NCI-H2107 treated with DMSO at 0.1 percent for 48 hours (cell line): ENCODE data around the gene CELSR2.

Source experiments
- DNase-seq: peaks from one replicate; lab custom pipeline; 2025; ENCODE audit not compliant: unreplicated experiment; lab: John Stamatoyannopoulos, UW

The CELSR2 gene

DNA sequence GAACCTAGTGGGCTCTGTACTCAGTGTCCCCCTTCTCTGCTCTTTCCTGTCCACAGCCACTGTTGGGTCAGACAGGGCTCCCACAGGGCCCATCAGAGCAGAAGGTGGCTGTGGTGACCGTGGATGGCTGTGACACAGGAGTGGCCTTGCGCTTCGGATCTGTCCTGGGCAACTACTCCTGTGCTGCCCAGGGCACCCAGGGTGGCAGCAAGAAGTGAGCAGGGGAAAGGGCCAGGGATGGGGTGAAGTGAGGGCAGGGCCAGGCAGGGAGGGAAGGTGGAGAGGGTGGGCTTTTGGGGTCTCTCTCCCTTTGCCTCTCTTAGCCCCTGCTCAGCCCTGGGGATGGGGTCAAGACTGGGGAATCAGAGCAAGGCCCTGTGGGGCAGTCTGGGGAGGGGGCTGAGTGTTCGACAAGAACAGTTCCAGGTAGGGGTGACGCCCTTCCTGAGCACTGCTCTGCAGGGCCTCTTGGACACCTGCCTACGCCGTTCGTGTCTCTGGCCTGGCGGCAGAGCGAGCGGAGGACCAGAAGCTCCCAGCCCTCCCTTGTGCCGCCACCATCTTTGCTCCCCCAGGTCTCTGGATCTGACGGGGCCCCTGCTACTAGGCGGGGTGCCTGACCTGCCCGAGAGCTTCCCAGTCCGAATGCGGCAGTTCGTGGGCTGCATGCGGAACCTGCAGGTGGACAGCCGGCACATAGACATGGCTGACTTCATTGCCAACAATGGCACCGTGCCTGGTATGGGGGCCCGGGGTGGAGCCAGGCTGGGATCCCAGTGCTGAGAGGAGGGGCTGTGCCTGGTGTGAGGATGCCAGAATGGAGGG, 13.1 kb downstream of the CELSR2 start:
- no peak for DNase-seq

DNA sequence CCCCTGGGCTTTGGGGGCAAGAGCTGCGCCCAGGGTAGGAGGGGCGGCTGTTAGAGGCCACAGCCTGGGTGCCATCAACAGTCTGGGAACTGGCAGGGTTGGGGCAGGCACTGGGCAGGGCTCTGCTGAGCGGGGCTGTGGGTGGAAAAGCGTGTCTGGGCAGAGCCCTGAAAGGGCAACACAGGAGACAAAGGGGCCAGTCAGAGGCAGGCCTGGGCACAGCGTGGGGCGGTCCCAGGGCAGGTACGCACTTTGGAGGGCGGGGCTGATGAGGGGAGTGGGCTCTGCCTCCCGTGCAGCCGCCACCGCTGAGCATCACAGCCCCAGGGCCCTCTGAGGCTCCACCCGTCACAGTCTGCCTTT, 13.9 kb downstream of the CELSR2 start:
- no peak for DNase-seq

DNA sequence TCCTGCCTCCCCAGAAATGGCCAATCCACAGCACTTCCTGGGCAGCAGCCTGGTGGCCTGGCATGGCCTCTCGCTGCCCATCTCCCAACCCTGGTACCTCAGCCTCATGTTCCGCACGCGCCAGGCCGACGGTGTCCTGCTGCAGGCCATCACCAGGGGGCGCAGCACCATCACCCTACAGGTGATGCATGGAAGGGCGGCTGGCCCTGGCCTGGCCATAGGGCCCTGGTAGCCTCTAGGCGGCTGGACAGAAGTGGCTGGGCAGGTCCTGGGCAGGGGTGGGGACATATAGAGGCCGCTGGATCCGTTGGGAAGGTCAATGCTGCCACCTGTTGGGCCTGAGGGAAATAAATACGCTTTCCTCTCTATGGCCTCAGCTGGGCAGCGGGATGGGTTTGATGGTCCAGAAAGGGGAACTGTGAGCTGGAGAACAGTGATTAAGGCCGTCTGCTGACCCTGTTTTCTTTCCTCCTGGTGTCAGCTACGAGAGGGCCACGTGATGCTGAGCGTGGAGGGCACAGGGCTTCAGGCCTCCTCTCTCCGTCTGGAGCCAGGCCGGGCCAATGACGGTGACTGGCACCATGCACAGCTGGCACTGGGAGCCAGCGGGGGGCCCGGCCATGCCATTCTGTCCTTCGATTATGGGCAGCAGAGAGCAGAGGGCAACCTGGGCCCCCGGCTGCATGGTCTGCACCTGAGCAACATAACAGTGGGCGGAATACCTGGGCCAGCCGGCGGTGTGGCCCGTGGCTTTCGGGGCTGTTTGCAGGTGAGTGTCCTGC, 14.4 kb downstream of the CELSR2 start:
- peak; percentile 9 for DNase-seq

DNA sequence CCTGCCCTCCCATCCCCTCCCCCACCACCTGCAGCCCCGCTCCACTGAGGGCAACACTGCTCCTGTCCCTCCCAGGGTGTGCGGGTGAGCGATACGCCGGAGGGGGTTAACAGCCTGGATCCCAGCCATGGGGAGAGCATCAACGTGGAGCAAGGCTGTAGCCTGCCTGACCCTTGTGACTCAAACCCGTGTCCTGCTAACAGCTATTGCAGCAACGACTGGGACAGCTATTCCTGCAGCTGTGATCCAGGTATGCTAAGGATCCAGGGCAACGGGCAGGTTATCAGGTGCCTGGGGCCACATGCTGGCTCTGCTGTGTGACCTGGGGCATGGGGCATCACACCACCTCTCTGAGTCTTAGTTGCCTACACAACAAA, 15.0 kb downstream of the CELSR2 start:
- no peak for DNase-seq

DNA sequence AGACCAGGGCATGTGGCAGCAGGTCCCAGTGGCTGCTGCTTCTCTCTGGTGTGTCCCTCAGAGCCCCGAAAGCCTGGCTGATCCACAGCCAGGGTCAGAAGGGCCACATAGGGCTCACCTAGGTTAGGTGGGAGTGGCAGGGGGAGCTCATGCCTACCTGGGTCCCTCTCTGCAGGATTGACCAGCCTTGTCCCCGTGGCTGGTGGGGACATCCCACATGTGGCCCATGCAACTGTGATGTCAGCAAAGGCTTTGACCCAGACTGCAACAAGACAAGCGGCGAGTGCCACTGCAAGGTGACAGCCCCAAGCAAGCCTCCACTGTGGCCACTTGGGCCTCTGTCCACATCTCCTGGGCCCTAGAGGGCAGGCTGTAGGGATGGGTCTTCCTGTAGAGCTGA, 15.7 kb downstream of the CELSR2 start:
- DNase-seq: no peak

DNA sequence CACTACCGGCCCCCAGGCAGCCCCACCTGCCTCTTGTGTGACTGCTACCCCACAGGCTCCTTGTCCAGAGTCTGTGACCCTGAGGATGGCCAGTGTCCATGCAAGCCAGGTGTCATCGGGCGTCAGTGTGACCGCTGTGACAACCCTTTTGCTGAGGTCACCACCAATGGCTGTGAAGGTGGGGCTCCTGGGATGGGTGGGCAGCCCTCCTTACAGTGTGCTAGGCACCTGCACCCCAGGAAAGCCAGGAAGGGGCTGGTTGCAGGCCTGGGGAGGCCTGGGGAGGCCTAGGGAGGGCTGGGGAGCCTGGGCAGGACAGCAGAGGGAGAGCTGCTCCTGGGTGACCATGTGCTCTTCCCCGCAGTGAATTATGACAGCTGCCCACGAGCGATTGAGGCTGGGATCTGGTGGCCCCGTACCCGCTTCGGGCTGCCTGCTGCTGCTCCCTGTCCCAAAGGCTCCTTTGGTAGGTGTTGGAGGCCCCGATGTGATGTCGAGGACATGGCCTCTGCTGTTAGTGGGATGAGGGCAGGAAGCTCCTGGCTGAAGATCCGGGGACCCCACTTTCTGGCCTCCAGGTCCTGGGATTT, 16.5 kb downstream of the CELSR2 start:
- DNase-seq: no peak

DNA sequence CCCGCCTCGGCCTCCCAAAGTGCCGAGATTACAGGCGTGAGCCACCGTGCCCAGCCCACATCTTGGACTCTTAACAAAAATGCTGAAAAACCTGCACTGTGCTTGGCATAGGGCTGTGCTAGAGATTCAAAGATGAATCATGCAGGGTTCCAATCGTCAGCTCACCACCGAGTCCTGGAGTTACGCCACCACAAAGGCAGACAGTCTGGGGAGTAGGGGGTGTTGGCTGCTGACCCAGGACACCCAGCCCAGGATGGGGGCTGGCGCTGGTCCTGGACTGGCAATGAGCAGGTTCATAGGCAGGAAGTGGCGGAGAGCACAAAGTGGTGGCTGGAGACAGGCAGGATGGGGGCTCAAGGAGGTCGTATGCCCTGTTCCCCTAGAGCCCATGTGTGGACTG, 17.6 kb downstream of the CELSR2 start:
- DNase-seq: no peak

DNA sequence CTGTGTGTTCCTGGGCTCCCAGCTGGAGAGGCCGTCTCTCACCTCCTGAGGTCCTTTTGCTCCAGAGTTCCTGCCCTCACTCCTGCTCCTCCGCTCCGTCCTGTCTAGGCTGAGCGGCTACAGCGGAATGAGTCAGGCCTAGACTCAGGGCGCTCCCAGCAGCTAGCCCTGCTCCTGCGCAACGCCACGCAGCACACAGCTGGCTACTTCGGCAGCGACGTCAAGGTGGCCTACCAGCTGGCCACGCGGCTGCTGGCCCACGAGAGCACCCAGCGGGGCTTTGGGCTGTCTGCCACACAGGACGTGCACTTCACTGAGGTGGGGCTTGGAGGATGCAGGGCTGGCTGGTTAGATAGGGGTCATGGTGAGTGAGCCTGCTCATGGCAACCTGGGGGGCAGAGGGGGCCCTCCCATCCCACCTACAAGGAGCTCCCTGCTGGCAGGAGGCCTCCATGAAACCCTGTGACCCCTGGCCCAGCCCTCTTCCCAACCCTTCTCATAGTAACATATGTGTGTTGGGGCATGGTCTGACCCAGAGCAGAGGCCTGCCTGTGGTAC, 18.5 kb downstream of the CELSR2 start:
- DNase-seq: no peak

DNA sequence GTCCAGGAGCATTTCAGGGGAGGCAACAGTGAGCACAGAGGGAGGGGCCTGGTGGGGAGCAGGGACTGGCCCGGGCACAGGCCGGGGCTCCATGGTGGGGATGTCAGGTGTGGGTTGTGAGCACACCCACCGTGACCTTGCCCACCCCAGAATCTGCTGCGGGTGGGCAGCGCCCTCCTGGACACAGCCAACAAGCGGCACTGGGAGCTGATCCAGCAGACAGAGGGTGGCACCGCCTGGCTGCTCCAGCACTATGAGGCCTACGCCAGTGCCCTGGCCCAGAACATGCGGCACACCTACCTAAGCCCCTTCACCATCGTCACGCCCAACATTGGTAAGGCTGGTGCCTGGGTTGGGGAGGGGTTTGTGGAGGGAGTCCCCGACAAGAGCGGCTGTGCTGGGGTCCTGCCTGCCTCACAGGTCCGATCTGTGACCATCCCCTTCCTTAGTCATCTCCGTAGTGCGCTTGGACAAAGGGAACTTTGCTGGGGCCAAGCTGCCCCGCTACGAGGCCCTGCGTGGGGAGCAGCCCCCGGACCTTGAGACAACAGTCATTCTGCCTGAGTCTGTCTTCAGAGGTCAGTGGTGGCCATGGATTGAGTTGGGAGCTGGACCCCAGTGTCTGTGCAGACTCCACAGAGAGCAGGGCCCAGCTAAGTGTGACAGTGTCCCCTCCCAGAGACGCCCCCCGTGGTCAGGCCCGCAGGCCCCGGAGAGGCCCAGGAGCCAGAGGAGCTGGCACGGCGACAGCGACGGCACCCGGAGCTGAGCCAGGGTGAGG, 19.3 kb downstream of the CELSR2 start:
- DNase-seq: no peak

DNA sequence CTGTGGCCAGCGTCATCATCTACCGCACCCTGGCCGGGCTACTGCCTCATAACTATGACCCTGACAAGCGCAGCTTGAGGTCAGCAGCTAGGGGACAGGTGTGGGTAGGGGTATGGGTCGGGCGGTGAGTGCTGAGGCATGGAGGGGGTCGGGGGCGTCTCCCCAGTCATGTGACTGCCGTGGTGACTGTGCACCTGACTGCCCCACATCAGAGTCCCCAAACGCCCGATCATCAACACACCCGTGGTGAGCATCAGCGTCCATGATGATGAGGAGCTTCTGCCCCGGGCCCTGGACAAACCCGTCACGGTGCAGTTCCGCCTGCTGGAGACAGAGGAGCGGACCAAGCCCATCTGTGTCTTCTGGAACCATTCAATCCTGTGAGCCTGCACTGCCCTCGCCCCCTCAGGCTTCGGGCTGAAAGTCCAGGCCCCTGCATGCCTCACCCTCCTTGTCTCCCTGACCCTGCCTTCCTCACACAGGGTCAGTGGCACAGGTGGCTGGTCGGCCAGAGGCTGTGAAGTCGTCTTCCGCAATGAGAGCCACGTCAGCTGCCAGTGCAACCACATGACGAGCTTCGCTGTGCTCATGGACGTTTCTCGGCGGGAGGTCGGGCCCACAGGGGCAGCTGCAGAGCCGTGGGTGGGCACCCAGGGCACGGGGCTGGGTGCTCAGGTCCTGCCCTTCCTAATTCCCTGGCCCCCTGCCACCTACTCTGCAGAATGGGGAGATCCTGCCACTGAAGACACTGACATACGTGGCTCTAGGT, 20.1 kb downstream of the CELSR2 start:
- DNase-seq: no peak

DNA sequence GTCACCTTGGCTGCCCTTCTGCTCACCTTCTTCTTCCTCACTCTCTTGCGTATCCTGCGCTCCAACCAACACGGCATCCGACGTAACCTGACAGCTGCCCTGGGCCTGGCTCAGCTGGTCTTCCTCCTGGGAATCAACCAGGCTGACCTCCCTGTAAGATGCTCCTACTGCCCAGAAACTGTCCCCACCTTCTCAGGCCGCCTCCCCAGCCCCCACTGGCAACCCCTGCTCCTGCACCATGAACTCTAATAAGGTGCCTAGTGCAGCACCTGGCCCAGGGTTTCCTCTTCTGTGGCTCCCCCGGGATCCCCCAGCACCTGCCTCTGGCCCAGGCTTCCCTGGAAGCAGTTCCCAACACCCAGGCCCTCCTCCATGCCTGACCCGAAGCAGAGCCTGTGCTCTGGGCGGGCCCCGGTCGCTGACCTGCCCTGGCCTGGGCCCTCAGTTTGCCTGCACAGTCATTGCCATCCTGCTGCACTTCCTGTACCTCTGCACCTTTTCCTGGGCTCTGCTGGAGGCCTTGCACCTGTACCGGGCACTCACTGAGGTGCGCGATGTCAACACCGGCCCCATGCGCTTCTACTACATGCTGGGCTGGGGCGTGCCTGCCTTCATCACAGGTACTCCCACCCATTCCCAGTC, 20.8 kb downstream of the CELSR2 start:
- DNase-seq: no peak

DNA sequence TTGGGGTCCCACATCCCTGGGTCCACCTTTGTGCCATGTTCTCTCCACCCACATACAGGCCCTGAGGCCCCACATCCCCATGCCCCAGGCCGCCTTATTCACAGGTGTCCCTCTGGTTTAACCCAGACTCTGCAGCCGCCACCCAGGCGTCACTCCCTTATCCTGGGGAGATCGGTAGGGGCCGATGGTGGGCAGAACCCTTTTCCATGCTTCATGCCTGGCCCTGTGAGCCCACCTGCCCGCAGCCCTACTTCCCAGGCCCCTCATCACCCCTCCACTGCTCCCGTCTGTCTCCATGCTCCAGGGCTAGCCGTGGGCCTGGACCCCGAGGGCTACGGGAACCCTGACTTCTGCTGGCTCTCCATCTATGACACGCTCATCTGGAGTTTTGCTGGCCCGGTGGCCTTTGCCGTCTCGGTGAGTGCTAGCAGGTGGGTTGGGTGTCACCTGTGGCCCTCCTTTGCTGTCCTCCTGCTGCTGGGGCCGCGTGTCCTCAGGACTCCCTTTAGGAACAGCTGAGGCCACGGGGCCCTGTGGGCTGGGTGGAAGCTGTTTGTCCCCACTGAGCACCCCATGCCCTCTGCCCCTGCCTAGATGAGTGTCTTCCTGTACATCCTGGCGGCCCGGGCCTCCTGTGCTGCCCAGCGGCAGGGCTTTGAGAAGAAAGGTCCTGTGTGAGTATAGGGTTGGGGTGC, 21.4 kb downstream of the CELSR2 start:
- DNase-seq: no peak

DNA sequence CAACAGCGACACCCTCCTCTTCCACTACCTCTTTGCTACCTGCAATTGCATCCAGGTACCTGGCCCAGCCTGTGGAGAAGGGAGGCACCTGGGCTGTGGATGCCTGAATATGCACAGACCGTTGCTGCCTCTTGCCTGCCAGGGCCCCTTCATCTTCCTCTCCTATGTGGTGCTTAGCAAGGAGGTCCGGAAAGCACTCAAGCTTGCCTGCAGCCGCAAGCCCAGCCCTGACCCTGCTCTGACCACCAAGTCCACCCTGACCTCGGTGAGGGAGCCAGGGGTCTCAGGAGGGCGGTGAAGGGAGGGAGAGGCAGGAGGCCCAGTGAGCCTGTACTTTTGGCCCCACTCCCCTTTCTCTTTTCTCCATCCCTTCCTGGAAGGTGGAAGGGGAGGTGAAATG, 22.1 kb downstream of the CELSR2 start:
- DNase-seq: no peak

DNA sequence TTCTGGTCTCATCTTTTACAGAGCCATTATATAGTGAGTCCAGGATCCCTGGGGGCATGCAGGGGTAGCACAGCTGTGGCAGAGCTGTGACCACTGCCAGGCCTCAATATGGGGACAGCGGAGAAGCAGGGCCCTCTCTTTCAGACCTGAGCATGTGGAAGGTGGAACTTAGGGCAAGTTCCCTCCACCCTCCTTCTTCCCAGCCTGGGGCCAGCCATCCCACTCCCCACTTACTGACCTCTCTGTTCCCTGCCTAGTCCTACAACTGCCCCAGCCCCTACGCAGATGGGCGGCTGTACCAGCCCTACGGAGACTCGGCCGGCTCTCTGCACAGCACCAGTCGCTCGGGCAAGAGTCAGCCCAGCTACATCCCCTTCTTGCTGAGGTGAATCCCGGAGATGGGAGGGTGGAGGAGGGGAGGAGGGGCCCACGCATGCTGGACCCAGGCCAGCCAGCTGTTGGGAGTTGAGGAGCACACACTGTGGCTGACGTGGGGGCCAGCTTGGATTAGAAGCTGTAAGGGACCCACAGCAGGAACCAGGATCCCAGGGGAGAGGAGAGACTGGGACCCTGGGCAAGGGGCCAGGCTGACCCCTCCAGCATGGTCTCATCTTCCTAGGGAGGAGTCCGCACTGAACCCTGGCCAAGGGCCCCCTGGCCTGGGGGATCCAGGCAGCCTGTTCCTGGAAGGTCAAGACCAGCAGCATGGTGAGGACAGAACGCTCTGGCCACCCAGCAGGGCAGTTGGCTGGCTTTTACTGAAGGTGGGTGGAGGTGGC, 22.9 kb downstream of the CELSR2 start:
- no peak for DNase-seq

DNA sequence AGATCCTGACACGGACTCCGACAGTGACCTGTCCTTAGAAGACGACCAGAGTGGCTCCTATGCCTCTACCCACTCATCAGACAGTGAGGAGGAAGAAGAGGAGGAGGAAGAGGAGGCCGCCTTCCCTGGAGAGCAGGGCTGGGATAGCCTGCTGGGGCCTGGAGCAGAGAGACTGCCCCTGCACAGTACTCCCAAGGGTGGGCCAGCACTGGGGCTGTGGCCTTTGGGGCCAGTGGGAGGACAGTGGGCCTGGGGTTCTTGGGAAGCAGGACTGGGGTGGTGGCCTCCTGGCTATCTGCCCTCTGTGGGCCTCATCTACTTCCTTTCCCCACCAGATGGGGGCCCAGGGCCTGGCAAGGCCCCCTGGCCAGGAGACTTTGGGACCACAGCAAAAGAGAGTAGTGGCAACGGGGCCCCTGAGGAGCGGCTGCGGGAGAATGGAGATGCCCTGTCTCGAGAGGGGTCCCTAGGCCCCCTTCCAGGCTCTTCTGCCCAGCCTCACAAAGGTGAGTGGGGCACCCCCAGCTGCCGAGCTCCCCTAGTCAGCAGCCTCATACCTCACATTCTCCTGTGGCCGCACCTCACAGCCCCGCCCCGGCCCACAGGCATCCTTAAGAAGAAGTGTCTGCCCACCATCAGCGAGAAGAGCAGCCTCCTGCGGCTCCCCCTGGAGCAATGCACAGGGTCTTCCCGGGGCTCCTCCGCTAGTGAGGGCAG, 23.6 kb downstream of the CELSR2 start:
- no peak for DNase-seq

DNA sequence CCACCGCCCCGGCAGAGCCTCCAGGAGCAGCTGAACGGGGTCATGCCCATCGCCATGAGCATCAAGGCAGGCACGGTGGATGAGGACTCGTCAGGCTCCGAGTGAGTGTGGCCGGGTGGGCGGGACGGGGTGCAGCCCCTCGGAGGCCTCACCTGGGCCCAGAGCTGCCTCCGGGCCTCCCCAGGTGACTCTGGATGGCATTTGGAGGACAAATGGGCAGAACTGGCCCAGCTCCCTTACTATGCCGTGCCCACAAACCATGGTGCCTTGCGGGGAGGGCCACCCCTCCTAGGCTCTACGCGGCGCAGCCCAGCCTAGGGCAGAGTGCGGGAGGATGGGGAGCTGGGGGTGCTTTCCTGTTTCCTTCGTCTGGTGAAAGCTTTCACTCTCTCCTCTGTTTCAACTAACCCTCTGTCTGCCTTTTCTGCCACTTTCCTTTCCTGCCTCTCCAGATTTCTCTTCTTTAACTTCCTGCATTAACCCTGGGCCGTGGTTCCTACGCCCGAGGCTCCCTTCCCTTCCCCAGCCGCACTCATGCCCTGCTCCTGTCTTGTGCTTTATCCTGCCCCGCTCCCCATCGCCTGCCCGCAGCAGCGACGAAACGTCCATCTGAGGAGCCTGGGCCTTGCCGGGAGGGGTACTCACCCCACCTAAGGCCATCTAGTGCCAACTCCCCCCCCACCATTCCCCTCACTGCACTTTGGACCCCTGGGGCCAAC, 24.4 kb downstream of the CELSR2 start:
- DNase-seq: no peak
